ENCODE measurements around the gene FCN2.

Gene FCN2

GRCh38 chr9:134840511-134840910 is 40.1 kb upstream of the FCN2 start:
- no peak overlapping the region for H3K23ac ChIP-seq (ENCODE audit: low read length)
- no peak overlapping the region for H2BK5ac ChIP-seq (ENCODE audit: low read depth, low read length, poor library complexity)
- H3K4me1 ChIP-seq (ENCODE audit: control insufficient read depth in 1 of 2, insufficient read depth in 2 of 2, low read length in 2 of 2): no peaks in the 10 kb centered on the region
- H3K79me1 ChIP-seq (ENCODE audit: low read length): no peaks in the 10 kb centered on the region
- WGBS (ENCODE audit: extremely low coverage, insufficient coverage, insufficient read length): no CpG with 5 or more reads among the region's 12 CpGs
- no peaks in the 10 kb centered on the region for H3K27me3 ChIP-seq (ENCODE audit: insufficient read depth, low read length)
- H3K36me3 ChIP-seq (ENCODE audit: control insufficient read depth in 1 of 2, insufficient read depth in 2 of 2, low read length in 2 of 2): peaks cover 90 to 94% of the 10 kb centered on the region in 2 experiments
- no peak for DNase-seq
- no peak overlapping the region for H4K91ac ChIP-seq (ENCODE audit: low read depth, low read length)
- no peak overlapping the region for H3K18ac ChIP-seq (ENCODE audit: low read length)
- H3K27ac ChIP-seq (ENCODE audit: low read depth, low read length): no peak overlapping the region
- no peak overlapping the region for H2AK5ac ChIP-seq (ENCODE audit: low read length)
- no peak overlapping the region for H3K9ac ChIP-seq (ENCODE audit: low read length)
- no peak overlapping the region for H3K4me3 ChIP-seq (ENCODE audit: low read depth, low read length)
- H3K4me2 ChIP-seq (ENCODE audit: low read length): no peak overlapping the region
- no peak overlapping the region for H2AFZ ChIP-seq (ENCODE audit: insufficient read depth, low read length, poor library complexity)
- H3K4ac ChIP-seq (ENCODE audit: low read depth, low read length): no peak overlapping the region
- no peak overlapping the region for H2BK120ac ChIP-seq (ENCODE audit: insufficient read depth, low read length, poor library complexity)
- no peak overlapping the region for H2BK12ac ChIP-seq (ENCODE audit: low read length)
- no peak overlapping the region for H4K12ac ChIP-seq (ENCODE audit: low read depth, low read length)
- H3K79me2 ChIP-seq (ENCODE audit: control insufficient read depth, insufficient read depth, low read length, poor library complexity): no peaks in the 10 kb centered on the region
- H3K14ac ChIP-seq (ENCODE audit: low read length): no peak overlapping the region
- H3K9me3 ChIP-seq (ENCODE audit: insufficient read depth, low read depth, low read length): no peaks in the 10 kb centered on the region
- no peak overlapping the region for H4K8ac ChIP-seq (ENCODE audit: low read depth, low read length)

- no peak overlapping the region for H3K4me2 ChIP-seq (ENCODE audit: low read length)
- WGBS (ENCODE audit: extremely low coverage, insufficient coverage, insufficient read length): no CpG with 5 or more reads among the region's 15 CpGs
Observed at GRCh38 chr9:134841180-134841904, 39.3 kb upstream of the FCN2 start.

GRCh38 chr9:134842321-134842720 is 38.3 kb upstream of the FCN2 start:
- H3K4me1 ChIP-seq (ENCODE audit: control insufficient read depth in 1 of 2, insufficient read depth in 2 of 2, low read length in 2 of 2): no peaks in the 10 kb centered on the region
- no peaks in the 10 kb centered on the region for H3K27me3 ChIP-seq (ENCODE audit: insufficient read depth, low read length)
- peaks cover 75 to 84% of the 10 kb centered on the region in 2 experiments for H3K36me3 ChIP-seq (ENCODE audit: control insufficient read depth in 1 of 2, insufficient read depth in 2 of 2, low read length in 2 of 2)
- H3K18ac ChIP-seq (ENCODE audit: low read length): no peak overlapping the region
- H4K12ac ChIP-seq (ENCODE audit: low read depth, low read length): peak overlapping the region; percentile 46
- H3K79me1 ChIP-seq (ENCODE audit: low read length): no peaks in the 10 kb centered on the region
- H2BK5ac ChIP-seq (ENCODE audit: low read depth, low read length, poor library complexity): no peak overlapping the region
- no peak overlapping the region for H4K91ac ChIP-seq (ENCODE audit: low read depth, low read length)
- no peak overlapping the region for H3K27ac ChIP-seq (ENCODE audit: low read depth, low read length)
- H2BK120ac ChIP-seq (ENCODE audit: insufficient read depth, low read length, poor library complexity): no peak overlapping the region
- no peak overlapping the region for H3K4me2 ChIP-seq (ENCODE audit: low read length)
- no CpG with 5 or more reads among the region's 22 CpGs for WGBS (ENCODE audit: extremely low coverage, insufficient coverage, insufficient read length)
- H3K79me2 ChIP-seq (ENCODE audit: control insufficient read depth, insufficient read depth, low read length, poor library complexity): no peaks in the 10 kb centered on the region
- no peak overlapping the region for H3K23ac ChIP-seq (ENCODE audit: low read length)
- H2BK12ac ChIP-seq (ENCODE audit: low read length): no peak overlapping the region
- H3K9ac ChIP-seq (ENCODE audit: low read length): no peak overlapping the region
- no peak overlapping the region for H3K14ac ChIP-seq (ENCODE audit: low read length)
- H2AFZ ChIP-seq (ENCODE audit: insufficient read depth, low read length, poor library complexity): no peak overlapping the region
- DNase-seq: no peak
- no peak overlapping the region for H4K8ac ChIP-seq (ENCODE audit: low read depth, low read length)
- no peak overlapping the region for H3K4ac ChIP-seq (ENCODE audit: low read depth, low read length)
- H3K9me3 ChIP-seq (ENCODE audit: insufficient read depth, low read depth, low read length): peaks cover 7% of the 10 kb centered on the region
- no peak overlapping the region for H3K4me3 ChIP-seq (ENCODE audit: low read depth, low read length)
- H2AK5ac ChIP-seq (ENCODE audit: low read length): no peak overlapping the region

More at GRCh38 chr9:134841180-134841904, 39.3 kb upstream of the FCN2 start:
- H3K4me1 ChIP-seq (ENCODE audit: control insufficient read depth in 1 of 2, insufficient read depth in 2 of 2, low read length in 2 of 2): no peaks in the 10 kb centered on the region
- H3K79me1 ChIP-seq (ENCODE audit: low read length): no peaks in the 10 kb centered on the region
- H3K9ac ChIP-seq (ENCODE audit: low read length): no peak overlapping the region
- no peak overlapping the region for H3K23ac ChIP-seq (ENCODE audit: low read length)
- H3K18ac ChIP-seq (ENCODE audit: low read length): no peak overlapping the region
- no peak overlapping the region for H3K27ac ChIP-seq (ENCODE audit: low read depth, low read length)
- H3K4ac ChIP-seq (ENCODE audit: low read depth, low read length): no peak overlapping the region
- H2BK5ac ChIP-seq (ENCODE audit: low read depth, low read length, poor library complexity): no peak overlapping the region
- H2AK5ac ChIP-seq (ENCODE audit: low read length): no peak overlapping the region
- no peak overlapping the region for H2BK120ac ChIP-seq (ENCODE audit: insufficient read depth, low read length, poor library complexity)
- peaks cover 85 to 94% of the 10 kb centered on the region in 2 experiments for H3K36me3 ChIP-seq (ENCODE audit: control insufficient read depth in 1 of 2, insufficient read depth in 2 of 2, low read length in 2 of 2)
- H3K79me2 ChIP-seq (ENCODE audit: control insufficient read depth, insufficient read depth, low read length, poor library complexity): no peaks in the 10 kb centered on the region
- no peak overlapping the region for H3K4me3 ChIP-seq (ENCODE audit: low read depth, low read length)
- no peak overlapping the region for H4K8ac ChIP-seq (ENCODE audit: low read depth, low read length)
- H3K27me3 ChIP-seq (ENCODE audit: insufficient read depth, low read length): no peaks in the 10 kb centered on the region
- H3K14ac ChIP-seq (ENCODE audit: low read length): no peak overlapping the region
- no peak overlapping the region for H4K91ac ChIP-seq (ENCODE audit: low read depth, low read length)
- no peak for DNase-seq
- peaks cover 3% of the 10 kb centered on the region for H3K9me3 ChIP-seq (ENCODE audit: insufficient read depth, low read depth, low read length)
- no peak overlapping the region for H4K12ac ChIP-seq (ENCODE audit: low read depth, low read length)
- no peak overlapping the region for H2BK12ac ChIP-seq (ENCODE audit: low read length)
- no peak overlapping the region for H2AFZ ChIP-seq (ENCODE audit: insufficient read depth, low read length, poor library complexity)

- H3K36me3 ChIP-seq (ENCODE audit: control insufficient read depth in 1 of 2, insufficient read depth in 2 of 2, low read length in 2 of 2): peaks cover 61 to 70% of the 10 kb centered on the region in 2 experiments
- H3K9ac ChIP-seq (ENCODE audit: low read length): no peak overlapping the region
- H4K8ac ChIP-seq (ENCODE audit: low read depth, low read length): no peak overlapping the region
- H2AK5ac ChIP-seq (ENCODE audit: low read length): no peak overlapping the region
- no peak overlapping the region for H3K27ac ChIP-seq (ENCODE audit: low read depth, low read length)
- no peak overlapping the region for H3K4ac ChIP-seq (ENCODE audit: low read depth, low read length)
- no peak overlapping the region for H2AFZ ChIP-seq (ENCODE audit: insufficient read depth, low read length, poor library complexity)
- no peak overlapping the region for H2BK12ac ChIP-seq (ENCODE audit: low read length)
- H4K91ac ChIP-seq (ENCODE audit: low read depth, low read length): no peak overlapping the region
- no peak overlapping the region for H3K4me2 ChIP-seq (ENCODE audit: low read length)
- H3K4me3 ChIP-seq (ENCODE audit: low read depth, low read length): no peak overlapping the region
- no peaks in the 10 kb centered on the region for H3K79me2 ChIP-seq (ENCODE audit: control insufficient read depth, insufficient read depth, low read length, poor library complexity)
- no peaks in the 10 kb centered on the region for H3K27me3 ChIP-seq (ENCODE audit: insufficient read depth, low read length)
- no peak overlapping the region for H3K18ac ChIP-seq (ENCODE audit: low read length)
- H3K23ac ChIP-seq (ENCODE audit: low read length): no peak overlapping the region
- H4K12ac ChIP-seq (ENCODE audit: low read depth, low read length): no peak overlapping the region
- H2BK5ac ChIP-seq (ENCODE audit: low read depth, low read length, poor library complexity): no peak overlapping the region
- H2BK120ac ChIP-seq (ENCODE audit: insufficient read depth, low read length, poor library complexity): no peak overlapping the region
- no peaks in the 10 kb centered on the region for H3K79me1 ChIP-seq (ENCODE audit: low read length)
- H3K4me1 ChIP-seq (ENCODE audit: control insufficient read depth in 1 of 2, insufficient read depth in 2 of 2, low read length in 2 of 2): no peaks in the 10 kb centered on the region
- no peak for DNase-seq
- WGBS (ENCODE audit: extremely low coverage, insufficient coverage, insufficient read length): no CpG with 5 or more reads among the region's 18 CpGs
- no peak overlapping the region for H3K14ac ChIP-seq (ENCODE audit: low read length)
- peaks cover 20% of the 10 kb centered on the region for H3K9me3 ChIP-seq (ENCODE audit: insufficient read depth, low read depth, low read length)
Observed at GRCh38 chr9:134843740-134844139, 36.9 kb upstream of the FCN2 start.
